ENCODE measurements around the gene TBCC.
"Not testable (repeated sequence)": the region's sequence is repeated elsewhere in the genome, so short reads cannot be mapped to it uniquely, and the experiment has no call there.

Gene TBCC

GRCh38 chr6:42745640-42746462 lies at the start of gene TBCC:
Gene TBCC (minus strand): TSS chr6:42746103. CDS start chr6:42746073, 30 bp downstream.
- DNase-seq (ENCODE audit: low read depth), result peak; percentile 99

- DNase-seq (ENCODE audit: low read depth), result no peak
Measured at GRCh38 chr6:42795651-42796050, 49.7 kb upstream of the TBCC start.

GRCh38 chr6:42791706-42792320 lies 45.9 kb upstream of the TBCC start:
- DNase-seq (ENCODE audit: low read depth), result peak; percentile 76

GRCh38 chr6:42790549-42791181 lies 44.8 kb upstream of the TBCC start:
- DNase-seq (ENCODE audit: low read depth), result no peak

GRCh38 chr6:42788671-42789070 lies 42.8 kb upstream of the TBCC start:
- no peak for DNase-seq (ENCODE audit: low read depth)

GRCh38 chr6:42787063-42787472 lies 41.2 kb upstream of the TBCC start:
- no peak for DNase-seq (ENCODE audit: low read depth)

- no peak for DNase-seq (ENCODE audit: low read depth)
Measured at GRCh38 chr6:42786525-42786985, 40.7 kb upstream of the TBCC start.

GRCh38 chr6:42784717-42785498 lies 39.0 kb upstream of the TBCC start:
- DNase-seq (ENCODE audit: low read depth), result no peak

GRCh38 chr6:42783876-42784642 lies 38.2 kb upstream of the TBCC start:
- no peak for DNase-seq (ENCODE audit: low read depth)

GRCh38 chr6:42783177-42783875 lies 37.4 kb upstream of the TBCC start:
- DNase-seq (ENCODE audit: low read depth), result peak; percentile 56

- DNase-seq (ENCODE audit: low read depth), result peak; percentile 90
Measured at GRCh38 chr6:42782689-42783176, 36.8 kb upstream of the TBCC start.

- DNase-seq (ENCODE audit: low read depth), result peak; percentile 83
Measured at GRCh38 chr6:42781796-42782688, 36.1 kb upstream of the TBCC start, which contains the start of gene BICRAL. Gene BICRAL (plus strand): TSS chr6:42782052. CDS start chr6:42822023, 39,971 bp downstream.

GRCh38 chr6:42781546-42781795 lies 35.6 kb upstream of the TBCC start:
- no peak for DNase-seq (ENCODE audit: low read depth)

GRCh38 chr6:42779521-42779920 lies 33.6 kb upstream of the TBCC start:
- no peak for DNase-seq (ENCODE audit: low read depth)

- DNase-seq (ENCODE audit: low read depth), result no peak
Measured at GRCh38 chr6:42778122-42778521, 32.2 kb upstream of the TBCC start.

- DNase-seq (ENCODE audit: low read depth), result peak; percentile 77
Measured at GRCh38 chr6:42777126-42777822, 31.4 kb upstream of the TBCC start.

- not testable (repeated sequence) for DNase-seq (ENCODE audit: low read depth)
Measured at GRCh38 chr6:42774821-42775487, 29.1 kb upstream of the TBCC start.

GRCh38 chr6:42774201-42774600 lies 28.3 kb upstream of the TBCC start:
- no peak for DNase-seq (ENCODE audit: low read depth)

- no peak for DNase-seq (ENCODE audit: low read depth)
Measured at GRCh38 chr6:42771741-42772100, 25.8 kb upstream of the TBCC start.
